Measurements from ENCODE around the gene ATF2.
"Not testable (repeated sequence)": the region's sequence is repeated elsewhere in the genome, so short reads cannot be mapped to it uniquely, and the experiment has no call there.

ATF2 gene

GRCh38 chr2:175097297-175097696 lies 70.7 kb downstream of the ATF2 start:
- Histone ChIP-seq H3K4me1 (ENCODE audit: control insufficient read depth, insufficient read depth, low read length, unreplicated experiment) (peaks cover 25% of the 10 kb centered on the region), H3K27ac (ENCODE audit: low read depth, low read length) (peak overlapping the region; percentile 84), H3K36me3 (ENCODE audit: insufficient read depth, low read length) (peaks cover 29% of the 10 kb centered on the region), H2AFZ (ENCODE audit: low read length, unreplicated experiment) (no peak overlapping the region), H3K79me2 (ENCODE audit: control insufficient read depth, insufficient read depth, low read length, unreplicated experiment) (peaks cover 12% of the 10 kb centered on the region), H3K4me3 (ENCODE audit: low read depth, low read length) (peak overlapping the region; percentile 1; the same call in 1 of the 2 replicates), H3K27me3 (ENCODE audit: insufficient read depth, low read length) (no peaks in the 10 kb centered on the region)

DNA sequence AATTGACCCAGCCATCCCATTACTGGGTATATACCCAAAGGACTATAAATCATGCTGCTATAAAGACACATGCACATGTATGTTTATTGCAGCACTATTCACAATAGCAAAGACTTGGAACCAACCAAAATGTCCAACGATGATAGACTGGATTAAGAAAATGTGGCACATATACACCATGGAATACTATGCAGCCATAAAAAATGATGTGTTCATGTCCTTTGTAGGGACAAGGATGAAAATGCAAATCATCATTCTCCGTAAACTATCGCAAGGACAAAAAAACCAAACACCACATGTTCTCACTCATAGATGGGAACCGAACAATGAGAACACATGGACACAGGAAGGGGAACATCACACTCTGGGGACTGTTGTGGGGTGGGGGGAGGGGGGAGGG lies 83.9 kb downstream of the ATF2 start:
- H3K4me3 ChIP-seq (ENCODE audit: low read depth, low read length); H2AFZ ChIP-seq (ENCODE audit: low read length, unreplicated experiment); H3K27me3 ChIP-seq (ENCODE audit: insufficient read depth, low read length); H3K27ac ChIP-seq (ENCODE audit: low read depth, low read length); H3K4me1 ChIP-seq (ENCODE audit: control insufficient read depth, insufficient read depth, low read length, unreplicated experiment); H3K79me2 ChIP-seq (ENCODE audit: control insufficient read depth, insufficient read depth, low read length, unreplicated experiment): not testable (repeated sequence)
- H3K36me3 ChIP-seq (ENCODE audit: insufficient read depth, low read length) = peaks cover 33% of the 10 kb centered on the region

GRCh38 chr2:175080479-175080878 lies 87.5 kb downstream of the ATF2 start:
- Histone ChIP-seq H3K79me2 (ENCODE audit: control insufficient read depth, insufficient read depth, low read length, unreplicated experiment) (no peaks in the 10 kb centered on the region), H3K27me3 (ENCODE audit: insufficient read depth, low read length) (no peaks in the 10 kb centered on the region), H3K27ac (ENCODE audit: low read depth, low read length) (no peak overlapping the region), H3K4me1 (ENCODE audit: control insufficient read depth, insufficient read depth, low read length, unreplicated experiment) (no peaks in the 10 kb centered on the region), H3K36me3 (ENCODE audit: insufficient read depth, low read length) (peaks cover 39% of the 10 kb centered on the region), H3K4me3 (ENCODE audit: low read depth, low read length) (no peak overlapping the region), H2AFZ (ENCODE audit: low read length, unreplicated experiment) (no peak overlapping the region)

- Histone ChIP-seq H3K27ac (ENCODE audit: low read depth, low read length) (no peak overlapping the region), H3K36me3 (ENCODE audit: insufficient read depth, low read length) (peaks cover 50% of the 10 kb centered on the region), H3K4me3 (ENCODE audit: low read depth, low read length) (no peak overlapping the region), H2AFZ (ENCODE audit: low read length, unreplicated experiment) (no peak overlapping the region), H3K79me2 (ENCODE audit: control insufficient read depth, insufficient read depth, low read length, unreplicated experiment) (no peaks in the 10 kb centered on the region), H3K4me1 (ENCODE audit: control insufficient read depth, insufficient read depth, low read length, unreplicated experiment) (no peaks in the 10 kb centered on the region), H3K27me3 (ENCODE audit: insufficient read depth, low read length) (no peaks in the 10 kb centered on the region)
Observed at GRCh38 chr2:175076272-175076671, 91.7 kb downstream of the ATF2 start.

- no peak overlapping the region for H3K4me3 ChIP-seq (ENCODE audit: low read depth, low read length)
- no peak overlapping the region for H3K27ac ChIP-seq (ENCODE audit: low read depth, low read length)
- H3K4me1 ChIP-seq (ENCODE audit: control insufficient read depth, insufficient read depth, low read length, unreplicated experiment) = no peaks in the 10 kb centered on the region
- H3K36me3 ChIP-seq (ENCODE audit: insufficient read depth, low read length) = peaks cover 37% of the 10 kb centered on the region
- no peaks in the 10 kb centered on the region for H3K79me2 ChIP-seq (ENCODE audit: control insufficient read depth, insufficient read depth, low read length, unreplicated experiment)
- no peak overlapping the region for H2AFZ ChIP-seq (ENCODE audit: low read length, unreplicated experiment)
- no peaks in the 10 kb centered on the region for H3K27me3 ChIP-seq (ENCODE audit: insufficient read depth, low read length)
Observed at GRCh38 chr2:175074478-175074877, 93.5 kb downstream of the ATF2 start.

GRCh38 chr2:175068534-175068933 lies 99.5 kb downstream of the ATF2 start:
- Histone ChIP-seq H3K36me3 (ENCODE audit: insufficient read depth, low read length) (peaks cover 15% of the 10 kb centered on the region), H3K27me3 (ENCODE audit: insufficient read depth, low read length) (no peaks in the 10 kb centered on the region), H2AFZ (ENCODE audit: low read length, unreplicated experiment) (no peak overlapping the region), H3K4me1 (ENCODE audit: control insufficient read depth, insufficient read depth, low read length, unreplicated experiment) (no peaks in the 10 kb centered on the region), H3K4me3 (ENCODE audit: low read depth, low read length) (no peak overlapping the region), H3K27ac (ENCODE audit: low read depth, low read length) (no peak overlapping the region), H3K79me2 (ENCODE audit: control insufficient read depth, insufficient read depth, low read length, unreplicated experiment) (no peaks in the 10 kb centered on the region)

DNA sequence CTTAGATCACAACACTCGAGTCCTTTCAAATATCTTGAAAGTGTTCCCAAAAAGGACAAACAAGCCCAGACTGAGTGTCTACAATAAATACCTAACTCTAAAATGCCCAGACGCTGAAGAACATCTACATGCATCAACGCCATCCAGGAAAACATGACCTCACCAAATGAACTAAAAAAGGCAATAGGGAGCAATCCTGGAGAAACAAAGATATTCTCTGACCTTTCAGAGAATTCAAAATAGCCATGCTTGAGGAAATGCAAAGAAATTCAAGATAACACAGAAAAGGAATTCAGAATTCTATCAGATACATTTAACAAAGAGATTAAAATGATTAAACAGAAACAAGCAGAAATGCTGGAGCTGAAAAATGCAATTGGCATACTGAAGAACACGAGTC lies 101.6 kb downstream of the ATF2 start:
- Histone ChIP-seq H3K79me2 (ENCODE audit: control insufficient read depth, insufficient read depth, low read length, unreplicated experiment) (no peaks in the 10 kb centered on the region), H3K4me3 (ENCODE audit: low read depth, low read length) (no peak overlapping the region), H3K36me3 (ENCODE audit: insufficient read depth, low read length) (peaks cover 5% of the 10 kb centered on the region), H3K4me1 (ENCODE audit: control insufficient read depth, insufficient read depth, low read length, unreplicated experiment) (no peaks in the 10 kb centered on the region), H3K27me3 (ENCODE audit: insufficient read depth, low read length) (no peaks in the 10 kb centered on the region), H2AFZ (ENCODE audit: low read length, unreplicated experiment) (no peak overlapping the region), H3K27ac (ENCODE audit: low read depth, low read length) (no peak overlapping the region)

- H3K36me3 ChIP-seq (ENCODE audit: insufficient read depth, low read length) = no peaks in the 10 kb centered on the region; the same call in 1 of the 2 replicates
- no peaks in the 10 kb centered on the region for H3K79me2 ChIP-seq (ENCODE audit: control insufficient read depth, insufficient read depth, low read length, unreplicated experiment)
- H3K4me1 ChIP-seq (ENCODE audit: control insufficient read depth, insufficient read depth, low read length, unreplicated experiment) = no peaks in the 10 kb centered on the region
- no peak overlapping the region for H2AFZ ChIP-seq (ENCODE audit: low read length, unreplicated experiment)
- no peak overlapping the region for H3K4me3 ChIP-seq (ENCODE audit: low read depth, low read length)
- no peaks in the 10 kb centered on the region for H3K27me3 ChIP-seq (ENCODE audit: insufficient read depth, low read length)
- no peak overlapping the region for H3K27ac ChIP-seq (ENCODE audit: low read depth, low read length)
Observed at GRCh38 chr2:175064797-175065196, 103.2 kb downstream of the ATF2 start.

DNA sequence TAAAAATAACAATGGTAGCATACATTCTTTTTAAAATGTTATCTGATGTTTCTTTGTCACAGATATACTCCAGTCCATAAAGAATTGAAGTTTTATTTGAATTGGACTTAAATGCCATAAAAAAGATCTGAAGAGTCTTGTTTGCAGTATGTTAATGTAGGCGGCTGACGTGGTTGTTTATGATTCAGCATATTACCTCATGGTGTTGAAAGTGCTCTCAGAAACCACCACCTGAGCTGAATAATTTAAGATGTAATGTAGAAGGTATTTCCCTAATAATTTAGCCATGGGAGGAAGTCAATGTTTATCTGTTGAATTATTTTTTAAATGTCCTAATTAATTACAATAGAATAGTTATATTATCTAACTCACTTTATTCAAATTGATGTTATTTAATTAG lies 104.3 kb downstream of the ATF2 start:
- no peaks in the 10 kb centered on the region; the same call in 1 of the 2 replicates for H3K36me3 ChIP-seq (ENCODE audit: insufficient read depth, low read length)
- no peaks in the 10 kb centered on the region for H3K79me2 ChIP-seq (ENCODE audit: control insufficient read depth, insufficient read depth, low read length, unreplicated experiment)
- no peaks in the 10 kb centered on the region for H3K27me3 ChIP-seq (ENCODE audit: insufficient read depth, low read length)
- no peak overlapping the region for H3K4me3 ChIP-seq (ENCODE audit: low read depth, low read length)
- H3K27ac ChIP-seq (ENCODE audit: low read depth, low read length) = no peak overlapping the region
- no peaks in the 10 kb centered on the region for H3K4me1 ChIP-seq (ENCODE audit: control insufficient read depth, insufficient read depth, low read length, unreplicated experiment)
- no peak overlapping the region for H2AFZ ChIP-seq (ENCODE audit: low read length, unreplicated experiment)

DNA sequence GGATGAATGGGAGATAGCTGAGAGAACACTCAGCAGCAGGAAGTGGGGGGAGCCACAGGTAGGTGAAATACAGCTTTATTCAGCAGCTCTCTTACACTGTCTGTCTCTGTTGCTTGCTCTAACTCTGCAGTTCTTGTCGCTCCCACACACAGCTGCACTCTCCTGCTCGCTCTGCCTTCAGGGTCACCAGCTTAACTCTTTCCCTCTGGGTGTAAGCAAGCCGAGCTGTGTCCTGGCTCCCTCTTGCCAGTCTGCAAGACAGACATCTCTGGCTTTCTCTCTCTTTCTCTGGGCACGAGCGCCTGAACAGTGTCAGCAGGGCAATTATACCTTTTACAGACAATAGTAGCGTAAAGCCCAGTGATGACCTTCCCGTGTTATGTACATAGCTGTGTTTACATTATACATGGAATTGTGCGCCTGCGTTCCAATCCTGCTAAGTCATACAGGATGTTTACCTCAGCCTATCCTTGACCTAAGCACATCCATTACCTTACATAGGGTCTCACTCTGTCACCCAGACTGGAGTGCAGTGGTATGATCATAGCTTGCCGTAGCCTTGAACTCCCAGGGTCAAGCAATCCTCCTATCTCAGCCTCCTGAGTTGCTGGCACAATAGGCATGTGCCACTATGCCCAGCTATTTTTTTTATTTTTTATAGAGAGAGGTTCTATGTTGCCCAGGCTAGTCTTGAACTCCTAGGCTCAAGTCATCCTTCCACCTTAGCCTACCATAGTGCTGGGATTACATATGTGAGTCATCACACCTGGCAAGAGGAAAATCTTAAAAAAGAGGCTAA lies 105.0 kb downstream of the ATF2 start:
- no peak overlapping the region for H3K4me3 ChIP-seq (ENCODE audit: low read depth, low read length)
- no peaks in the 10 kb centered on the region; the same call in 1 of the 2 replicates for H3K36me3 ChIP-seq (ENCODE audit: insufficient read depth, low read length)
- H3K27ac ChIP-seq (ENCODE audit: low read depth, low read length) = no peak overlapping the region
- no peaks in the 10 kb centered on the region for H3K4me1 ChIP-seq (ENCODE audit: control insufficient read depth, insufficient read depth, low read length, unreplicated experiment)
- no peaks in the 10 kb centered on the region for H3K27me3 ChIP-seq (ENCODE audit: insufficient read depth, low read length)
- no peak overlapping the region for H2AFZ ChIP-seq (ENCODE audit: low read length, unreplicated experiment)
- H3K79me2 ChIP-seq (ENCODE audit: control insufficient read depth, insufficient read depth, low read length, unreplicated experiment) = no peaks in the 10 kb centered on the region

- H3K27ac ChIP-seq (ENCODE audit: low read depth, low read length) = no peak overlapping the region
- no peaks in the 10 kb centered on the region for H3K27me3 ChIP-seq (ENCODE audit: insufficient read depth, low read length)
- no peak overlapping the region for H3K4me3 ChIP-seq (ENCODE audit: low read depth, low read length)
- no peaks in the 10 kb centered on the region for H3K79me2 ChIP-seq (ENCODE audit: control insufficient read depth, insufficient read depth, low read length, unreplicated experiment)
- no peak overlapping the region for H2AFZ ChIP-seq (ENCODE audit: low read length, unreplicated experiment)
- H3K4me1 ChIP-seq (ENCODE audit: control insufficient read depth, insufficient read depth, low read length, unreplicated experiment) = no peaks in the 10 kb centered on the region
- H3K36me3 ChIP-seq (ENCODE audit: insufficient read depth, low read length) = no peaks in the 10 kb centered on the region
Observed at GRCh38 chr2:175057078-175057685, 110.8 kb downstream of the ATF2 start.
